Mesodermal cell (in vitro differentiated cells): ENCODE data around the gene TULP3.
"Not testable (repeated sequence)": the region's sequence is repeated elsewhere in the genome, so short reads cannot be mapped to it uniquely, and the experiment has no call there.

Experiments used
- H3K27ac ChIP-seq: 2 replicates; pipeline ENCODE4 v1.7.0; 2013; ENCODE audit warnings: mild to moderate bottlenecking, low read depth, low read length, moderate library complexity; ENCODE audit not compliant: severe bottlenecking
- H3K36me3 ChIP-seq: 2 replicates; pipeline ENCODE4 v1.7.1; 2013; ENCODE audit warnings: mild to moderate bottlenecking, low read length, moderate library complexity; ENCODE audit not compliant: control insufficient read depth, insufficient read depth
- H3K4me1 ChIP-seq: one replicate; pipeline ENCODE4 v1.7.1; 2013; ENCODE audit warnings: mild to moderate bottlenecking, low read length; ENCODE audit not compliant: insufficient read depth, control insufficient read depth, poor library complexity, severe bottlenecking
- H3K4me3 ChIP-seq: 2 replicates; pipeline ENCODE4 v1.7.0; 2013; ENCODE audit warnings: low read length, control low read depth, mild to moderate bottlenecking; ENCODE audit not compliant: insufficient read depth, poor library complexity, severe bottlenecking; ENCODE audit errors: extremely low read depth
- H3K9me3 ChIP-seq: 2 replicates; pipeline ENCODE4 v1.7.1; 2013; ENCODE audit warnings: mild to moderate bottlenecking, low read length, moderate library complexity; ENCODE audit not compliant: control insufficient read depth
- WGBS, 2 experiments: methylation state at CpG; one replicate each; pipeline ENCODE4 v1.1.5; 2013; ENCODE audit warnings: missing lambda C conversion rate in 2 of 2; ENCODE audit not compliant: insufficient coverage in 2 of 2; 5-methylcytosine and 5-hydroxymethylcytosine counted together

Gene TULP3

GRCh38 chr12:2857021-2857431 lies 33.7 kb upstream of the TULP3 start, which contains the start of gene TEX52:
TEX52 (minus strand) TSS chr12:2857039; CDS start chr12:2857026, 13 bp downstream.
- H3K4me3 ChIP-seq, result no peak within 1 kb of the TSS
- H3K9me3 ChIP-seq, result no peaks in the 10 kb centered on the region
- H3K27ac ChIP-seq, result no peak within 1 kb of the TSS
- no peaks in the 10 kb centered on the region for H3K4me1 ChIP-seq
- peaks cover 38% of the 10 kb centered on the region for H3K36me3 ChIP-seq
- WGBS, 2 experiments, result 78 to 85% methylated on average over 2 to 3 of the region's 3 CpGs

GRCh38 chr12:2857576-2857975 lies 33.1 kb upstream of the TULP3 start:
- H3K27ac ChIP-seq, result no peak overlapping the region
- H3K9me3 ChIP-seq, result no peaks in the 10 kb centered on the region
- H3K36me3 ChIP-seq, result peaks cover 44% of the 10 kb centered on the region
- H3K4me1 ChIP-seq, result no peaks in the 10 kb centered on the region
- H3K4me3 ChIP-seq, result no peak overlapping the region
- 95 to 98% methylated on average over 6 to 7 of the region's 7 CpGs for WGBS, 2 experiments

GRCh38 chr12:2858334-2858733 lies 32.4 kb upstream of the TULP3 start:
- Histone ChIP-seq H3K4me1 (no peaks in the 10 kb centered on the region), H3K4me3 (no peak overlapping the region), H3K9me3 (no peaks in the 10 kb centered on the region), H3K27ac (no peak overlapping the region), H3K36me3 (peaks cover 51% of the 10 kb centered on the region)
- 91% methylated on average over 2 of the region's 2 CpGs for WGBS, 2 experiments

- H3K36me3 ChIP-seq, result peaks cover 57% of the 10 kb centered on the region
- WGBS, 2 experiments, result 93 to 94% methylated on average over 7 to 10 of the region's 12 CpGs
These were observed 31.7 kb upstream of the TULP3 start for GRCh38 chr12:2858944-2859421.

GRCh38 chr12:2860170-2860569 lies 30.5 kb upstream of the TULP3 start:
- Histone ChIP-seq H3K36me3 (peaks cover 69% of the 10 kb centered on the region), H3K9me3 (no peaks in the 10 kb centered on the region), H3K4me3 (no peak overlapping the region), H3K27ac (no peak overlapping the region), H3K4me1 (no peaks in the 10 kb centered on the region)

More at GRCh38 chr12:2858944-2859421, 31.7 kb upstream of the TULP3 start:
- Histone ChIP-seq H3K27ac (no peak overlapping the region), H3K9me3 (no peaks in the 10 kb centered on the region), H3K4me1 (no peaks in the 10 kb centered on the region), H3K4me3 (no peak overlapping the region)

GRCh38 chr12:2862876-2863275 lies 27.8 kb upstream of the TULP3 start:
- Histone ChIP-seq H3K9me3 (no peaks in the 10 kb centered on the region), H3K4me1 (no peaks in the 10 kb centered on the region), H3K36me3 (peaks cover 92% of the 10 kb centered on the region), H3K4me3 (no peak overlapping the region), H3K27ac (no peak overlapping the region)
- WGBS, 2 experiments, result 93 to 98% methylated on average over 5 of the region's 7 CpGs

- peaks cover 92% of the 10 kb centered on the region for H3K36me3 ChIP-seq
- WGBS, 2 experiments, result 91 to 98% methylated on average over 7 of the region's 7 CpGs
- H3K9me3 ChIP-seq, H3K4me1 ChIP-seq, H3K4me3 ChIP-seq, H3K27ac ChIP-seq: not testable (repeated sequence)
These were observed 27.3 kb upstream of the TULP3 start for GRCh38 chr12:2863402-2863801.

- no peaks in the 10 kb centered on the region for H3K9me3 ChIP-seq
- 92 to 97% methylated on average over 8 to 9 of the region's 9 CpGs for WGBS, 2 experiments
- no peaks in the 10 kb centered on the region for H3K4me1 ChIP-seq
- no peak overlapping the region for H3K4me3 ChIP-seq
- H3K27ac ChIP-seq, result no peak overlapping the region
- peaks cover 92% of the 10 kb centered on the region for H3K36me3 ChIP-seq
These were observed 26.5 kb upstream of the TULP3 start for GRCh38 chr12:2864198-2864597.

GRCh38 chr12:2868986-2869632 lies 21.6 kb upstream of the TULP3 start:
- not testable (repeated sequence) for H3K27ac ChIP-seq, H3K4me3 ChIP-seq, H3K9me3 ChIP-seq, H3K4me1 ChIP-seq
- WGBS, 2 experiments, result 94 to 100% methylated on average over 4 to 5 of the region's 9 CpGs
- H3K36me3 ChIP-seq, result peaks cover 93% of the 10 kb centered on the region

GRCh38 chr12:2876431-2877046 lies 14.2 kb upstream of the TULP3 start:
- Histone ChIP-seq H3K27ac (peak overlapping the region; percentile 49), H3K9me3 (no peaks in the 10 kb centered on the region), H3K4me1 (peaks cover 4% of the 10 kb centered on the region), H3K36me3 (peaks cover 44% of the 10 kb centered on the region), H3K4me3 (peak overlapping the region; percentile 92)
- 1% methylated on average over 23 to 28 of the region's 38 CpGs for WGBS, 2 experiments
